Peyer's patch (tissue), 4 donors: ENCODE results near the gene SH3BP1.

ENCODE experiments used
- POLR2A ChIP-seq, 2 donors: fragments of 450-650 bp; IDR thresholded peaks; one replicate each; pipeline ENCODE4 v1.5.1; 2017; ENCODE audit warnings: antibody characterized with exemption in 2 of 2, mild to moderate bottlenecking in 2 of 2, moderate library complexity in 2 of 2
- TF ChIP-seq, protein P1 (sequence below), 6 experiments: fragments of 450-650 bp in 4 of 6; fragments of 200-600 bp in 2 of 6; sonication (generic) in 1 of 6; IDR thresholded peaks; one replicate each; pipeline ENCODE4 v1.5.1; 2017 to 2019; ENCODE audit warnings: antibody characterized with exemption in 6 of 6, mild to moderate bottlenecking in 3 of 6, moderate library complexity in 1 of 6

GRCh38 chr22:37623075-37624016 is 16.1 kb upstream of the SH3BP1 start:
- TF ChIP-seq, protein P1, sequence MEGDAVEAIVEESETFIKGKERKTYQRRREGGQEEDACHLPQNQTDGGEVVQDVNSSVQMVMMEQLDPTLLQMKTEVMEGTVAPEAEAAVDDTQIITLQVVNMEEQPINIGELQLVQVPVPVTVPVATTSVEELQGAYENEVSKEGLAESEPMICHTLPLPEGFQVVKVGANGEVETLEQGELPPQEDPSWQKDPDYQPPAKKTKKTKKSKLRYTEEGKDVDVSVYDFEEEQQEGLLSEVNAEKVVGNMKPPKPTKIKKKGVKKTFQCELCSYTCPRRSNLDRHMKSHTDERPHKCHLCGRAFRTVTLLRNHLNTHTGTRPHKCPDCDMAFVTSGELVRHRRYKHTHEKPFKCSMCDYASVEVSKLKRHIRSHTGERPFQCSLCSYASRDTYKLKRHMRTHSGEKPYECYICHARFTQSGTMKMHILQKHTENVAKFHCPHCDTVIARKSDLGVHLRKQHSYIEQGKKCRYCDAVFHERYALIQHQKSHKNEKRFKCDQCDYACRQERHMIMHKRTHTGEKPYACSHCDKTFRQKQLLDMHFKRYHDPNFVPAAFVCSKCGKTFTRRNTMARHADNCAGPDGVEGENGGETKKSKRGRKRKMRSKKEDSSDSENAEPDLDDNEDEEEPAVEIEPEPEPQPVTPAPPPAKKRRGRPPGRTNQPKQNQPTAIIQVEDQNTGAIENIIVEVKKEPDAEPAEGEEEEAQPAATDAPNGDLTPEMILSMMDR (IDR thresholded peaks at IDR 0.05): peak; percentile 63 to 94 (median 72)
- TF ChIP-seq POLR2A (IDR thresholded peaks at IDR 0.05): no peak
